K562 treated with DMSO at 1 percent for 24 hours (cell line): ENCODE measurements around the gene SPDYC. TPM values are rescaled to one million over a fixed set of nuclear protein-coding genes. Genes with fewer than 3 reads are reported as not detected.

Experiments used
- total RNA-seq: library from RNA; unstranded; fragments of 300-600 nt; gene quantifications from 2 replicates; pipeline ENCODE4 v1.2.3, GENCODE V29; 2022; ENCODE audit warnings: low read depth; ENCODE audit not compliant: insufficient read depth

SPDYC gene, protein sequence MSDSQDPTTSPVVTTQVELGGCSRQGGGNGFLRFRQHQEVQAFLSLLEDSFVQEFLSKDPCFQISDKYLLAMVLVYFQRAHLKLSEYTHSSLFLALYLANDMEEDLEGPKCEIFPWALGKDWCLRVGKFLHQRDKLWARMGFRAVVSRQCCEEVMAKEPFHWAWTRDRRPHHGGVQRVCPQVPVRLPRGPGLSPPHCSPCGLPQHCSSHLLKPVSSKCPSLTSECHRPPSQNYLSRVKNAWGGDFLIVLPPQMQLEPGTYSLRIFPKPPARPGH
- total RNA-seq, result 24.4 and 27.1 TPM in 2 replicates

DNA sequence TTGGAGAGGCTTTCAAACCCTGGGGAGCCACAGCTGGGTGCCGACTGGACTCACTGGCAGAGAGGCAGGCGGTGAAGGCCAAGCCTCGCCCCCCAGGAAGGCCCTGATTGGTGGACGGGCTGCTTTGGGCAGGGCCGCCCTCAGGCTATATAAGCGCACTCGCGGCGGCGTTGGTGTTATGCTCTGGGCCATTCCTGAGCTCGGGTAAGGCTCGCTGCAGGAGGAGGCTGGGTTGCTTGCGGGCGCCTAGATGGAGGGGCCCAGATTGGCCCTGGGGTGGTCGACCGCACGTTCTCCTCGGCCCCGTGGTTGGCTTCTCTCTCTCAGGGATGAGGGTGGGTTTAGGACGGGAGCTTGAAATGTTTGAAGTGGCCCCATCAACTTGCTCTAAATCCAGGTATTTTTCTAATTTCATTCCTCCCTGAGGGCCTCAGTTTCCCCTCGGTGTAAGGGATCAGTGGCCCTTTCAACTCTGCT, at the start of gene SPDYC:
TSS of gene SPDYC (plus strand) at position 176 of the 477 bp plus-strand sequence. CDS start 1,125 bp downstream, outside the sequence.

GRCh38 chr11:65121865-65122696, 48.0 kb upstream of the SPDYC start, which contains the start of the genes FAU and MRPL49:
FAU (minus strand) TSS chr11:65122134; CDS start chr11:65121813, 321 bp downstream.
MRPL49 (plus strand) TSS chr11:65122321; CDS start chr11:65122347, 26 bp downstream.

DNA sequence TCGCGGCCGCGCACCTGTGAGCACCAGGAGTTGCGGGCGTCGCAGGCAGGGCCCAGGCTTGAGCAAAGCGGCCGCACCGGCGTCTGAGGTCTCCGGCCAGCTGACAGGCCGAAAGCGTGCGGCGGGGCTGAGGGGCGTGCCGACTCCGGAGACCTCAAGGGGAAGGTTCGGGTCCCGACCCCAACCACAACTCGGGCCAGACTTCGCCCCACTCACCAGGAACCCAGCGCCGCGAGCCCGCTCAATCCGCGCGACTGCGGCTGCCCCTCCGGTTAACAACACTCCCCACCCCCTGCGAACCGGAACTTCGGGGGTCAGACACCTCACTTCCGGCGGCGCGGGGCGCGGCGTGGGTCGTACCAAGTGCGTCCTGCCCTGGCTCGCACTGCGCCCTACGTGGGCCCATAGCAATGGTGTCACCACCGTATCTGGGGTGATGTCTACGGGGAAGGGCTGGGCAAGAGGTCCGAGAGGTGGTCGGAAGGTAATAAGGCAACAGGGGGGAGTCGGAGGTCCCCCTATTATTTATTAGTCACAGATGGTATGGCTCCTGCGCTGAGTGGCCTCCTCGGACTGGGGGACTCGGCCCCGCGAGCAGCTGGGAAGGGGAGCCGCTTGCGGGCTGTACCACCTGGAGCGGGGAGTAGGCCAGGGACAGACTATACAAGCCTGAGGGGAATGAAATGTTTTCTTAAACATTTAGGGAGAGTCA, 35.6 kb upstream of the SPDYC start, which contains the start of gene SYVN1:
TSS of gene SYVN1 (minus strand) at position 280 of the 712 bp plus-strand sequence. CDS start 918 bp downstream, outside the sequence.

GRCh38 chr11:65181569-65182257, 11.7 kb downstream of the SPDYC start, which contains the start of gene CAPN1:
CAPN1 (plus strand) TSS chr11:65181928; CDS start chr11:65182702, 774 bp downstream.

Other genes with a start within 250 kb of the SPDYC start
- 15.6 and 16.7 TPM in 2 replicates for gene PPP2R5B, start 245.5 kb upstream of the SPDYC start, total RNA-seq
- gene GPHA2, start 234.3 kb upstream of the SPDYC start, total RNA-seq, result not detected in 2 replicates
- gene MAJIN, start 198.1 kb upstream of the SPDYC start, total RNA-seq, result 0.31 TPM in 1 of 2 replicates, not detected in the other
- gene BATF2, start 173.3 kb upstream of the SPDYC start, total RNA-seq, result 10.3 TPM in 2 replicates
- gene ARL2, start 156.1 kb upstream of the SPDYC start, total RNA-seq, result 131 and 142 TPM in 2 replicates
- 53.8 and 58.4 TPM in 2 replicates for gene SNX15, start 142.8 kb upstream of the SPDYC start, total RNA-seq
- gene SAC3D1, start 129.0 kb upstream of the SPDYC start, total RNA-seq, result 65.7 and 77.0 TPM in 2 replicates
- gene NAALADL1, start 111.7 kb upstream of the SPDYC start, total RNA-seq, result 0.61 TPM in 1 of 2 replicates, not detected in the other
- 83.8 and 84.5 TPM in 2 replicates for gene CDCA5, start 86.2 kb upstream of the SPDYC start, total RNA-seq
- gene ZFPL1, start 86.0 kb upstream of the SPDYC start, total RNA-seq, result 72.4 and 80.5 TPM in 2 replicates
- gene VPS51, start 74.0 kb upstream of the SPDYC start, total RNA-seq, result 133 and 154 TPM in 2 replicates
- gene TM7SF2, start 58.4 kb upstream of the SPDYC start, total RNA-seq, result 34.6 and 41.2 TPM in 2 replicates
- gene ZNHIT2, start 52.5 kb upstream of the SPDYC start, total RNA-seq, result 52.0 and 61.4 TPM in 2 replicates
- gene FAU, start 48.1 kb upstream of the SPDYC start, total RNA-seq, result 1,172 and 1,237 TPM in 2 replicates
- 82.6 and 89.4 TPM in 2 replicates for gene MRPL49, start 47.9 kb upstream of the SPDYC start, total RNA-seq
- gene SYVN1, start 35.7 kb upstream of the SPDYC start, total RNA-seq, result 60.9 and 64.4 TPM in 2 replicates
- 212 and 218 TPM in 2 replicates for gene CAPN1, start 11.7 kb downstream of the SPDYC start, total RNA-seq
- gene POLA2, start 91.7 kb downstream of the SPDYC start, total RNA-seq, result 36.6 and 45.4 TPM in 2 replicates
- gene CDC42EP2, start 144.6 kb downstream of the SPDYC start, total RNA-seq, result 3.8 and 8.0 TPM in 2 replicates
- 67.3 and 67.9 TPM in 2 replicates for gene DPF2, start 163.6 kb downstream of the SPDYC start, total RNA-seq
- 6.7 and 8.9 TPM in 2 replicates for gene TIGD3, start 184.5 kb downstream of the SPDYC start, total RNA-seq
- 2.3 and 3.4 TPM in 2 replicates for gene SLC25A45, start 212.4 kb downstream of the SPDYC start, total RNA-seq
- 63.0 and 66.6 TPM in 2 replicates for gene FRMD8, start 216.4 kb downstream of the SPDYC start, total RNA-seq